VCaP (cell line): ENCODE results near the gene AP3M1.
"Not testable (repeated sequence)": the region's sequence is repeated elsewhere in the genome, so short reads cannot be mapped to it uniquely, and the experiment has no call there.

Experiments used
- H3K27ac ChIP-seq: fragments of 450-650 bp; 2 replicates; pipeline ENCODE4 v1.5.1; 2017
- CTCF ChIP-seq: fragments of 450-650 bp; conservative IDR thresholded peaks from 2 replicates; pipeline ENCODE4 v1.5.1; 2017; ENCODE audit warnings: mild to moderate bottlenecking, moderate library complexity

AP3M1 gene, protein sequence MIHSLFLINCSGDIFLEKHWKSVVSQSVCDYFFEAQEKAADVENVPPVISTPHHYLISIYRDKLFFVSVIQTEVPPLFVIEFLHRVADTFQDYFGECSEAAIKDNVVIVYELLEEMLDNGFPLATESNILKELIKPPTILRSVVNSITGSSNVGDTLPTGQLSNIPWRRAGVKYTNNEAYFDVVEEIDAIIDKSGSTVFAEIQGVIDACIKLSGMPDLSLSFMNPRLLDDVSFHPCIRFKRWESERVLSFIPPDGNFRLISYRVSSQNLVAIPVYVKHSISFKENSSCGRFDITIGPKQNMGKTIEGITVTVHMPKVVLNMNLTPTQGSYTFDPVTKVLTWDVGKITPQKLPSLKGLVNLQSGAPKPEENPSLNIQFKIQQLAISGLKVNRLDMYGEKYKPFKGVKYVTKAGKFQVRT

DNA sequence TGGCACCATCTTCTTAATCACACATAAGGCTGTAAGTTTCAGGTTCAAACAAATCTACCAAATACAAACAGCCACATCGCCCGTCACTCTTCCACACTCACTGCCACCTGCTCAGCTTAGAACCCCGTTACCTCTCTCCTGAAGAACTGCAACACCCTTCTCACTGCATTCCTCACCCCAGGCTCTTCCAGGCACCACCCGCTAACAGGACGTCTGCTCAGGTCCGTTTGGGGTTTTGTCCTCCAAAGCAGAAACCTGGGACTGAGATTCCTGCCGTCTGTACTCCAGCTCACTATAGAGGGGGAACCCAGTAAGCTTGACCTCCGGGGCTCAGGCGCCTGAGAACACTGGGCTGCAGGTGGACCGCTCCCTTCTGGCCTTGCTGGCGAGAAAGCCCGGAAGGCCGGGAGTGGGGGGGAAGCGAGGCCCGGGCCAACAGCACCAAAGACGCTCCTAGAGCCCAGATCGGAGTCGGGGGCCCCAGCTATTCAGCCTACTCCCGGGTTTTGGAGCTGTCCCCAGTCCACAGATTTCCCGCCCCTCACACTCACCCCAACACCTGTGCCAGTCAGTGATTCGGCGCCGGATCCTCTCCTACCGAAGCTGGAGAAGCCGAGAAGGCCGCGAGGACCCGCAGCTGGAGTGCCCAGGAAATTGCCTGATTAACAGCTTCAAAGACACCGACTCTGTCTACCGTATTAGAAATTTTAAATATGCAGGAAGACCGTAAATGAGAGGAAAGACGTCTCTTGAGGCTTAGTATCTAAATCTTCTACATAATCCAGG is at the start of gene AP3M1:
TSS of gene AP3M1 (minus strand) at position 625 of the 786 bp plus-strand sequence. CDS start 12,449 bp downstream, outside the sequence.
- TF ChIP-seq CTCF: no peak
- peak within 1 kb of the TSS; percentile 95 for H3K27ac ChIP-seq

GRCh38 chr10:74199315-74199714 is 48.7 kb upstream of the AP3M1 start:
- no peak overlapping the region for H3K27ac ChIP-seq
- no peak for TF ChIP-seq CTCF

GRCh38 chr10:74194999-74195398 is 44.4 kb upstream of the AP3M1 start:
- TF ChIP-seq CTCF: no peak
- no peak overlapping the region for H3K27ac ChIP-seq

DNA sequence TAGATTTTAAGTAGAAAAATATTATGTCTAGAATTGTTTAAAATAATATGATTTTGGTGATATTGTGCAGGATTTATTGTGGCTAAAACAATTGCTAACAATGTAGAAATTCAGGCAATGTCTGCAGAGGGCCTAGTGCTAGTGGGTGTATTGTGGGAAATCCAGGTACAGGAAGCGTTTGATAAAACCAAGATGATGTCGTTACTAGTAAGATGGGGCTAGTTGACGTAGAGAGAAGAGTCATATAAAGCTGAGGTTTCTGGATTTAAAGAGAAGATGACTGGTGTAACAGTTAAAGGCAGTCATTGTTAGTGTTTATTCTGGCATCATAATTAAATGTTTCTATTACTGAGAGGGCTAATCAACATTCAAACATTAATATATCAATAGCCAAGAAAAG is 43.9 kb upstream of the AP3M1 start:
- H3K27ac ChIP-seq: no peak overlapping the region
- no peak for TF ChIP-seq CTCF

DNA sequence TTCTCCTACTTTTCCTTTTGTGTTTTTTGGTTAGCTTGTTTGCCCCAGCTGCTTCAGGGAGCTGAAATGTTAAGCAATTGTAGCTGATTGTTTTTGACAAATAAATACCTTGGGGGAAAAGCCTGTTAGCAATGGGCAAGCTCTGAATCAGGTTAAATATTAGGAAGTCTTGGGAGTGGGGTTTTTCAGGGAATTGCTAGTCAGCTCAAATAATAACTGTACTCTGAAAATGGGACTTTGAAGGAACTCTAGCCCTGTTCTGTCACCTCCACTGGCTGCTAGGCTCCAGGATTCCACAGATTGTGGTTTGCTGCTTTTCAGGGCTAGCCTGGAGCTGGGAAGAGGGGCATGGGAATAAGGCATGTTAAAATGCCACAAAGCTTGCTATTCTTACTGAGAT is 39.9 kb upstream of the AP3M1 start:
- peak overlapping the region; percentile 77 for H3K27ac ChIP-seq
- no peak for TF ChIP-seq CTCF

- TF ChIP-seq CTCF: no peak
- H3K27ac ChIP-seq: peak overlapping the region; percentile 77
Observed at GRCh38 chr10:74189999-74190421, 39.4 kb upstream of the AP3M1 start.

DNA sequence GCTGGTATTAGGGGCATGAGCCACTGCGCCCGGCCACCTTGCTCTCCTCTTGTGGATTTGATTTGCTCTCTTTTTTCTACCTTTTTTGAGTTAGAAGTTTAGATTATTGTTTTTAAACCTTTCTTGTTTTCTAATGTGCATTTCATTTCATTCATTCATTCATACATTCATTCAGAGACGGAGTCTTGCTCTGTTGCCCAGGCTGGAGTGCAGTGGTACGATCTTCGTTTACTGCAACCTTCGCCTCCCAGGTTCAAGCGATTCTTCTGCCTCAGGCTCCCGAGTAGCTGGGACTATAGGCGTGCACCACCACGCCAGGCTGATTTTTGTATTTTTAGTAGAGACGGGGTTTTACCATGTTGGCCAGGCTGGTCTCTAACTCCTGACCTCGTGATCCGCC is 38.0 kb upstream of the AP3M1 start:
- H3K27ac ChIP-seq: not testable (repeated sequence)
